OCI-LY7 (cell line): ENCODE results near the gene PTCRA.

Source experiments
- CTCF ChIP-seq: fragments of 200-600 bp; sonication (generic); conservative IDR thresholded peaks from 2 replicates; pipeline ENCODE4 v1.5.1; 2014; ENCODE audit warnings: mild to moderate bottlenecking, antibody characterized with exemption, low read length, moderate library complexity, mixed read lengths
- EZH2phosphoT487 ChIP-seq: fragments of 200-600 bp; sonication (generic); IDR thresholded peaks from 2 replicates; pipeline ENCODE4 v1.6.1; 2018; ENCODE audit warnings: low read depth, borderline replicate concordance, mild to moderate bottlenecking, mixed run types, antibody characterized with exemption, low read length, moderate library complexity, mixed read lengths

- TF ChIP-seq CTCF (no peak), EZH2phosphoT487 (no peak)
These were observed 13.3 kb downstream of the PTCRA start, which contains the start of gene CNPY3 for GRCh38 chr6:42928986-42929820.
